HEK293 (cell line): ENCODE results near the gene FADS1.

Experiments
- EGR2 ChIP-seq: fragments of 450-650 bp; formaldehyde crosslinking; IDR thresholded peaks from 2 replicates; pipeline ENCODE4 v1.5.1; 2016; ENCODE audit warnings: low read depth, missing biosample characterization, missing genetic modification characterization
- GLI2 ChIP-seq: fragments of 450-650 bp; formaldehyde crosslinking; IDR thresholded peaks from 2 replicates; pipeline ENCODE4; 2017; ENCODE audit warnings: missing biosample characterization, missing genetic modification characterization, low read depth, borderline replicate concordance
- GLIS2 ChIP-seq: fragments of 450-650 bp; formaldehyde crosslinking; IDR thresholded peaks from 2 replicates; pipeline ENCODE4 v1.5.1; 2016; ENCODE audit warnings: missing biosample characterization, missing genetic modification characterization
- KLF8 ChIP-seq: fragments of 450-650 bp; formaldehyde crosslinking; IDR thresholded peaks from 2 replicates; pipeline ENCODE4 v1.5.1; 2016; ENCODE audit warnings: missing biosample characterization, missing genetic modification characterization
- SCRT2 ChIP-seq: fragments of 450-650 bp; formaldehyde crosslinking; IDR thresholded peaks from 2 replicates; pipeline ENCODE4 v1.5.1; 2016; ENCODE audit warnings: missing biosample characterization, missing genetic modification characterization
- SP3 ChIP-seq: fragments of 450-650 bp; formaldehyde crosslinking; IDR thresholded peaks from 2 replicates; pipeline ENCODE4 v1.5.1; 2016; ENCODE audit warnings: missing biosample characterization, missing genetic modification characterization
- SP7 ChIP-seq: fragments of 450-650 bp; formaldehyde crosslinking; IDR thresholded peaks from 2 replicates; pipeline ENCODE4 v1.5.1; 2016; ENCODE audit warnings: missing biosample characterization, missing genetic modification characterization
- WT1 ChIP-seq: fragments of 450-650 bp; formaldehyde crosslinking; IDR thresholded peaks from 2 replicates; pipeline ENCODE4 v1.5.1; 2016; ENCODE audit warnings: missing biosample characterization, missing genetic modification characterization
- ZBTB20 ChIP-seq: fragments of 450-650 bp; formaldehyde crosslinking; IDR thresholded peaks from 2 replicates; pipeline ENCODE4 v1.5.1; 2016; ENCODE audit warnings: missing biosample characterization, missing genetic modification characterization
- ZEB2 ChIP-seq: fragments of 450-650 bp; formaldehyde crosslinking; IDR thresholded peaks from 2 replicates; pipeline ENCODE4 v1.5.1; 2016; ENCODE audit warnings: missing biosample characterization, missing genetic modification characterization
- ZFHX2 ChIP-seq: fragments of 450-650 bp; formaldehyde crosslinking; conservative IDR thresholded peaks from 2 replicates; pipeline ENCODE4 v1.5.1; 2016; ENCODE audit warnings: missing biosample characterization, missing genetic modification characterization
- ZNF114 ChIP-seq: fragments of 450-650 bp; formaldehyde crosslinking; IDR thresholded peaks from 2 replicates; pipeline ENCODE4 v1.5.0; 2017; ENCODE audit warnings: missing biosample characterization, missing genetic modification characterization
- ZNF324 ChIP-seq: fragments of 450-650 bp; formaldehyde crosslinking; IDR thresholded peaks from 2 replicates; pipeline ENCODE4 v1.5.1; 2016; ENCODE audit warnings: missing biosample characterization, missing genetic modification characterization
- ZNF394 ChIP-seq: fragments of 450-650 bp; formaldehyde crosslinking; IDR thresholded peaks from 2 replicates; pipeline ENCODE4 v1.5.1; 2016; ENCODE audit warnings: missing biosample characterization, missing genetic modification characterization, mild to moderate bottlenecking, moderate library complexity, borderline replicate concordance
- ZNF548 ChIP-seq: fragments of 450-650 bp; formaldehyde crosslinking; IDR thresholded peaks from 2 replicates; pipeline ENCODE4 v1.5.1; 2016; ENCODE audit warnings: missing biosample characterization, missing genetic modification characterization
- ZNF596 ChIP-seq: fragments of 450-650 bp; IDR thresholded peaks from 2 replicates; pipeline ENCODE4 v1.5.0; 2018; ENCODE audit warnings: missing biosample characterization, mild to moderate bottlenecking, missing genetic modification characterization, moderate library complexity
- ZNF701 ChIP-seq: fragments of 450-650 bp; formaldehyde crosslinking; IDR thresholded peaks from 2 replicates; pipeline ENCODE4 v1.5.1; 2016; ENCODE audit warnings: missing biosample characterization, missing genetic modification characterization
- ZNF707 ChIP-seq: fragments of 450-650 bp; formaldehyde crosslinking; IDR thresholded peaks from 2 replicates; pipeline ENCODE4 v1.5.1; 2016; ENCODE audit warnings: missing biosample characterization, missing genetic modification characterization
- ZNF76 ChIP-seq: fragments of 450-650 bp; formaldehyde crosslinking; IDR thresholded peaks from 2 replicates; pipeline ENCODE4; 2016; ENCODE audit warnings: low read depth, missing biosample characterization, missing genetic modification characterization, borderline replicate concordance
- ZNF777 ChIP-seq: fragments of 450-650 bp; formaldehyde crosslinking; IDR thresholded peaks from 2 replicates; pipeline ENCODE4 v1.5.1; 2017; ENCODE audit warnings: missing biosample characterization, missing genetic modification characterization, borderline replicate concordance
- ZXDB ChIP-seq: fragments of 450-650 bp; formaldehyde crosslinking; IDR thresholded peaks from 2 replicates; pipeline ENCODE4 v1.5.1; 2016; ENCODE audit warnings: missing biosample characterization, missing genetic modification characterization
- TF ChIP-seq, protein P1 (sequence below): fragments of 450-650 bp; formaldehyde crosslinking; optimal IDR thresholded peaks from 2 replicates; pipeline ENCODE3; 2016; ENCODE audit warnings: missing biosample characterization, mild to moderate bottlenecking, missing genetic modification characterization
- TF ChIP-seq, protein P2 (sequence below): fragments of 450-650 bp; formaldehyde crosslinking; conservative IDR thresholded peaks from 2 replicates; pipeline ENCODE4 v1.5.1; 2016; ENCODE audit warnings: low read depth, missing biosample characterization, missing genetic modification characterization
- TF ChIP-seq, protein P3 (sequence below): sonication (generic); formaldehyde crosslinking; IDR thresholded peaks from 2 replicates; pipeline ENCODE4 v1.8.1; 2022; ENCODE audit warnings: mild to moderate bottlenecking, moderate library complexity, missing genetic modification reagents
- TF ChIP-seq, protein P4 (sequence below): fragments of 450-650 bp; formaldehyde crosslinking; IDR thresholded peaks from 2 replicates; pipeline ENCODE4 v1.5.1; 2017; ENCODE audit warnings: missing biosample characterization, missing genetic modification characterization
- TF ChIP-seq, protein P5 (sequence below): fragments of 450-650 bp; formaldehyde crosslinking; IDR thresholded peaks from 2 replicates; pipeline ENCODE4 v1.5.1; 2016; ENCODE audit warnings: missing biosample characterization, missing genetic modification characterization
- TF ChIP-seq, protein P6 (sequence below): fragments of 450-650 bp; formaldehyde crosslinking; IDR thresholded peaks from 2 replicates; pipeline ENCODE4 v1.5.1; 2016; ENCODE audit warnings: missing biosample characterization, missing genetic modification characterization, borderline replicate concordance

Gene FADS1

DNA sequence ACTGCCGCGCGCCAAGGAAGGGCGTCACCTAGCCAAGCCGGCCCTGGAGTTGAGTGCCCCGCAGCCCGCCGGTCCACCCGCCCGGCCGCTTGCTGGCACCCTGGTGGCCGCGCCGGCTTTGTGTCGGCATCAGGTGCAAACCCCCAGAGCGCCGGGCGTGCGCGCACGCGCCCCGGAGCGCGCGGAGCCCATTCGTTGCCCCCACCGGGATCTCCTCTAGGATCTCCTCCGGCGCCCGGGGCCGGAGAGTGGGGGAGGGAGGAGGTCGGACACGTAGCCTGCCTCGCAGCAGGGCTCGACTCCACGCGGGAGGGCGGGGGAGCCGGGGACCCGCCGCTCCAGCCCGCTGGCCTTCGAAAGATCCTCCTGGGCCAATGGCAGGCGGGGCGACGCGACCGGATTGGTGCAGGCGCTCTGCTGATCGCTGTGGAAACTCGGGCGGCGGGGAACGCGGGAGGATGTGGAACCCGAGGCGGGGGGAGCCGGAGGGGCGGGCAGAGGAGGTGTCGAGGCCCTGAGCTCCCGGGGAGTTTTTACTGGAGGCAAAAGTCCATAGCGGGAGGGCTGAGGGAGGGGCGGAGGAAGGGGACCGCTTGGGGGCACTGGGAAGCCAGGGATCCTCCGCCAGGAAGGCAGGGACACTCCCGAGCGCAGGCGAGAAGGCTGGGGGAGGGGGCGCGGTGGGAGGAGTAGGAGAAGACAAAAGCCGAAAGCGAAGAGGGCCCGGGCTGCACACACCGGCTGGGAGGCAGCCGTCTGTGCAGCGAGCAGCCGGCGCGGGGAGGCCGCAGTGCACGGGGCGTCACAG lies 11.0 kb upstream of the FADS1 start, which contains the start of gene FADS2 (continued):
- TF ChIP-seq, protein P1, sequence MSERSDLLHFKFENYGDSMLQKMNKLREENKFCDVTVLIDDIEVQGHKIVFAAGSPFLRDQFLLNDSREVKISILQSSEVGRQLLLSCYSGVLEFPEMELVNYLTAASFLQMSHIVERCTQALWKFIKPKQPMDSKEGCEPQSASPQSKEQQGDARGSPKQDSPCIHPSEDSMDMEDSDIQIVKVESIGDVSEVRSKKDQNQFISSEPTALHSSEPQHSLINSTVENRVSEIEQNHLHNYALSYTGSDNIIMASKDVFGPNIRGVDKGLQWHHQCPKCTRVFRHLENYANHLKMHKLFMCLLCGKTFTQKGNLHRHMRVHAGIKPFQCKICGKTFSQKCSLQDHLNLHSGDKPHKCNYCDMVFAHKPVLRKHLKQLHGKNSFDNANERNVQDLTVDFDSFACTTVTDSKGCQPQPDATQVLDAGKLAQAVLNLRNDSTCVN (tag by site-specific recombination): peak; percentile 92
- TF ChIP-seq GLIS2 (tag by site-specific recombination): peak; percentile 51
- TF ChIP-seq, protein P2, sequence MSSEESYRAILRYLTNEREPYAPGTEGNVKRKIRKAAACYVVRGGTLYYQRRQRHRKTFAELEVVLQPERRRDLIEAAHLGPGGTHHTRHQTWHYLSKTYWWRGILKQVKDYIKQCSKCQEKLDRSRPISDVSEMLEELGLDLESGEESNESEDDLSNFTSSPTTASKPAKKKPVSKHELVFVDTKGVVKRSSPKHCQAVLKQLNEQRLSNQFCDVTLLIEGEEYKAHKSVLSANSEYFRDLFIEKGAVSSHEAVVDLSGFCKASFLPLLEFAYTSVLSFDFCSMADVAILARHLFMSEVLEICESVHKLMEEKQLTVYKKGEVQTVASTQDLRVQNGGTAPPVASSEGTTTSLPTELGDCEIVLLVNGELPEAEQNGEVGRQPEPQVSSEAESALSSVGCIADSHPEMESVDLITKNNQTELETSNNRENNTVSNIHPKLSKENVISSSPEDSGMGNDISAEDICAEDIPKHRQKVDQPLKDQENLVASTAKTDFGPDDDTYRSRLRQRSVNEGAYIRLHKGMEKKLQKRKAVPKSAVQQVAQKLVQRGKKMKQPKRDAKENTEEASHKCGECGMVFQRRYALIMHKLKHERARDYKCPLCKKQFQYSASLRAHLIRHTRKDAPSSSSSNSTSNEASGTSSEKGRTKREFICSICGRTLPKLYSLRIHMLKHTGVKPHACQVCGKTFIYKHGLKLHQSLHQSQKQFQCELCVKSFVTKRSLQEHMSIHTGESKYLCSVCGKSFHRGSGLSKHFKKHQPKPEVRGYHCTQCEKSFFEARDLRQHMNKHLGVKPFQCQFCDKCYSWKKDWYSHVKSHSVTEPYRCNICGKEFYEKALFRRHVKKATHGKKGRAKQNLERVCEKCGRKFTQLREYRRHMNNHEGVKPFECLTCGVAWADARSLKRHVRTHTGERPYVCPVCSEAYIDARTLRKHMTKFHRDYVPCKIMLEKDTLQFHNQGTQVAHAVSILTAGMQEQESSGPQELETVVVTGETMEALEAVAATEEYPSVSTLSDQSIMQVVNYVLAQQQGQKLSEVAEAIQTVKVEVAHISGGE (tag by site-specific recombination): peak; percentile 71
- TF ChIP-seq ZNF548 (tag by site-specific recombination): no peak
- no peak for TF ChIP-seq ZNF114 (tag by site-specific recombination)
- 0 out of 2 replicates have a peak, but pooled peaks have one; percentile 34 for TF ChIP-seq ZNF76
- TF ChIP-seq, protein P3, sequence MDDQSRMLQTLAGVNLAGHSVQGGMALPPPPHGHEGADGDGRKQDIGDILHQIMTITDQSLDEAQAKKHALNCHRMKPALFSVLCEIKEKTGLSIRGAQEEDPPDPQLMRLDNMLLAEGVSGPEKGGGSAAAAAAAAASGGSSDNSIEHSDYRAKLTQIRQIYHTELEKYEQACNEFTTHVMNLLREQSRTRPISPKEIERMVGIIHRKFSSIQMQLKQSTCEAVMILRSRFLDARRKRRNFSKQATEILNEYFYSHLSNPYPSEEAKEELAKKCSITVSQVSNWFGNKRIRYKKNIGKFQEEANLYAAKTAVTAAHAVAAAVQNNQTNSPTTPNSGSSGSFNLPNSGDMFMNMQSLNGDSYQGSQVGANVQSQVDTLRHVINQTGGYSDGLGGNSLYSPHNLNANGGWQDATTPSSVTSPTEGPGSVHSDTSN (CRISPR knock-in tag): peak; percentile 54
- peak; percentile 69 for TF ChIP-seq ZFHX2 (tag by site-specific recombination)
- no peak for TF ChIP-seq ZNF707
- TF ChIP-seq SCRT2 (tag by site-specific recombination): peak; percentile 43; the same call in 1 of the 2 replicates
- peak; percentile 74 for TF ChIP-seq WT1 (tag by site-specific recombination)
- TF ChIP-seq KLF8 (tag by site-specific recombination): peak; percentile 74
- peak; percentile 42; the same call in 1 of the 2 replicates for TF ChIP-seq SP7
- 0 out of 2 replicates have a peak, but pooled peaks have one; percentile 9 for TF ChIP-seq ZNF324 (tag by site-specific recombination)
- TF ChIP-seq ZXDB (tag by site-specific recombination): peak; percentile 54; the same call in 1 of the 2 replicates
- TF ChIP-seq ZNF777 (tag by site-specific recombination): 0 out of 2 replicates have a peak, but pooled peaks have one; percentile 38
- peak; percentile 76 for TF ChIP-seq SP3 (tag by site-specific recombination)
- TF ChIP-seq ZNF394 (tag by site-specific recombination): peak; percentile 18; the same call in 1 of the 2 replicates
- TF ChIP-seq EGR2 (tag by site-specific recombination): peak; percentile 82
- TF ChIP-seq ZNF701: no peak
- no peak for TF ChIP-seq GLI2
- TF ChIP-seq, protein P4, sequence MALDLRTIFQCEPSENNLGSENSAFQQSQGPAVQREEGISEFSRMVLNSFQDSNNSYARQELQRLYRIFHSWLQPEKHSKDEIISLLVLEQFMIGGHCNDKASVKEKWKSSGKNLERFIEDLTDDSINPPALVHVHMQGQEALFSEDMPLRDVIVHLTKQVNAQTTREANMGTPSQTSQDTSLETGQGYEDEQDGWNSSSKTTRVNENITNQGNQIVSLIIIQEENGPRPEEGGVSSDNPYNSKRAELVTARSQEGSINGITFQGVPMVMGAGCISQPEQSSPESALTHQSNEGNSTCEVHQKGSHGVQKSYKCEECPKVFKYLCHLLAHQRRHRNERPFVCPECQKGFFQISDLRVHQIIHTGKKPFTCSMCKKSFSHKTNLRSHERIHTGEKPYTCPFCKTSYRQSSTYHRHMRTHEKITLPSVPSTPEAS (tag by site-specific recombination): no peak
- TF ChIP-seq ZNF596: 0 out of 2 replicates have a peak, but pooled peaks have one; percentile 15
- peak; percentile 73 for TF ChIP-seq ZBTB20
- peak; percentile 67; the same call in 1 of the 2 replicates for TF ChIP-seq ZEB2 (tag by site-specific recombination)
- TF ChIP-seq, protein P5, sequence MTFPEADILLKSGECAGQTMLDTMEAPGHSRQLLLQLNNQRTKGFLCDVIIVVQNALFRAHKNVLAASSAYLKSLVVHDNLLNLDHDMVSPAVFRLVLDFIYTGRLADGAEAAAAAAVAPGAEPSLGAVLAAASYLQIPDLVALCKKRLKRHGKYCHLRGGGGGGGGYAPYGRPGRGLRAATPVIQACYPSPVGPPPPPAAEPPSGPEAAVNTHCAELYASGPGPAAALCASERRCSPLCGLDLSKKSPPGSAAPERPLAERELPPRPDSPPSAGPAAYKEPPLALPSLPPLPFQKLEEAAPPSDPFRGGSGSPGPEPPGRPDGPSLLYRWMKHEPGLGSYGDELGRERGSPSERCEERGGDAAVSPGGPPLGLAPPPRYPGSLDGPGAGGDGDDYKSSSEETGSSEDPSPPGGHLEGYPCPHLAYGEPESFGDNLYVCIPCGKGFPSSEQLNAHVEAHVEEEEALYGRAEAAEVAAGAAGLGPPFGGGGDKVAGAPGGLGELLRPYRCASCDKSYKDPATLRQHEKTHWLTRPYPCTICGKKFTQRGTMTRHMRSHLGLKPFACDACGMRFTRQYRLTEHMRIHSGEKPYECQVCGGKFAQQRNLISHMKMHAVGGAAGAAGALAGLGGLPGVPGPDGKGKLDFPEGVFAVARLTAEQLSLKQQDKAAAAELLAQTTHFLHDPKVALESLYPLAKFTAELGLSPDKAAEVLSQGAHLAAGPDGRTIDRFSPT (tag by site-specific recombination): 0 out of 2 replicates have a peak, but pooled peaks have one; percentile 25
- TF ChIP-seq, protein P6, sequence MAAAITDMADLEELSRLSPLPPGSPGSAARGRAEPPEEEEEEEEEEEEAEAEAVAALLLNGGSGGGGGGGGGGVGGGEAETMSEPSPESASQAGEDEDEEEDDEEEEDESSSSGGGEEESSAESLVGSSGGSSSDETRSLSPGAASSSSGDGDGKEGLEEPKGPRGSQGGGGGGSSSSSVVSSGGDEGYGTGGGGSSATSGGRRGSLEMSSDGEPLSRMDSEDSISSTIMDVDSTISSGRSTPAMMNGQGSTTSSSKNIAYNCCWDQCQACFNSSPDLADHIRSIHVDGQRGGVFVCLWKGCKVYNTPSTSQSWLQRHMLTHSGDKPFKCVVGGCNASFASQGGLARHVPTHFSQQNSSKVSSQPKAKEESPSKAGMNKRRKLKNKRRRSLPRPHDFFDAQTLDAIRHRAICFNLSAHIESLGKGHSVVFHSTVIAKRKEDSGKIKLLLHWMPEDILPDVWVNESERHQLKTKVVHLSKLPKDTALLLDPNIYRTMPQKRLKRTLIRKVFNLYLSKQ (tag by site-specific recombination): no peak
